Esophagus (tissue), 2 donors: ENCODE measurements around the gene HDAC3. TPM values are rescaled to one million over a fixed set of nuclear protein-coding genes. Genes with fewer than 3 reads are reported as not detected.

Experiments
- H3K27ac ChIP-seq, 2 donors: one replicate each; pipeline ENCODE4 v1.5.1; 2013; ENCODE audit warnings: low read depth in 2 of 2, mild to moderate bottlenecking in 2 of 2, inconsistent platforms in 1 of 2, low read length in 1 of 2, moderate library complexity in 1 of 2
- H3K27me3 ChIP-seq, 2 donors: one replicate each; pipeline ENCODE4 v1.6.1; 2013; ENCODE audit warnings: low read length in 2 of 2, control low read depth in 1 of 2, mild to moderate bottlenecking in 1 of 2; ENCODE audit not compliant: insufficient read depth in 2 of 2, control insufficient read depth in 1 of 2
- H3K36me3 ChIP-seq, 2 donors: one replicate each; pipeline ENCODE4 v1.6.1; 2013; ENCODE audit warnings: low read length in 1 of 2; ENCODE audit not compliant: control insufficient read depth in 2 of 2, insufficient read depth in 2 of 2
- H3K4me1 ChIP-seq, 2 donors: one replicate each; pipeline ENCODE4 v1.6.1; 2013; ENCODE audit warnings: low read length in 1 of 2; ENCODE audit not compliant: control insufficient read depth in 2 of 2, insufficient read depth in 2 of 2
- H3K4me3 ChIP-seq, 2 donors: one replicate each; pipeline ENCODE4 v1.5.1; 2013; ENCODE audit warnings: low read length in 2 of 2, mild to moderate bottlenecking in 2 of 2, low read depth in 1 of 2, moderate library complexity in 1 of 2
- H3K9me3 ChIP-seq, 2 donors: one replicate each; pipeline ENCODE4 v1.6.1; 2013; ENCODE audit warnings: mild to moderate bottlenecking in 2 of 2, low read depth in 1 of 2, low read length in 1 of 2, moderate library complexity in 1 of 2; ENCODE audit not compliant: control insufficient read depth in 2 of 2, insufficient read depth in 1 of 2
- WGBS, 2 donors: extraction: QIAGEN DNeasy Blood & Tissue Kit; methylation state at CpG; one replicate each; pipeline ENCODE4 v1.1.7; 2013; 5-methylcytosine and 5-hydroxymethylcytosine counted together
- polyA plus RNA-seq, 2 donors: library from polyadenylated mRNA; stranded (reverse); fragments of 200-250 nt; gene quantifications; one replicate each; pipeline ENCODE4 v1.2.3, GENCODE V29; 2013
- donor health status: healthy with polysubstance abuse.
- donor health status: Bipolar disorder and iron deficiency.

HDAC3 gene
- 10 to 100 TPM; 38.9 to 46.3 TPM for polyA plus RNA-seq

DNA sequence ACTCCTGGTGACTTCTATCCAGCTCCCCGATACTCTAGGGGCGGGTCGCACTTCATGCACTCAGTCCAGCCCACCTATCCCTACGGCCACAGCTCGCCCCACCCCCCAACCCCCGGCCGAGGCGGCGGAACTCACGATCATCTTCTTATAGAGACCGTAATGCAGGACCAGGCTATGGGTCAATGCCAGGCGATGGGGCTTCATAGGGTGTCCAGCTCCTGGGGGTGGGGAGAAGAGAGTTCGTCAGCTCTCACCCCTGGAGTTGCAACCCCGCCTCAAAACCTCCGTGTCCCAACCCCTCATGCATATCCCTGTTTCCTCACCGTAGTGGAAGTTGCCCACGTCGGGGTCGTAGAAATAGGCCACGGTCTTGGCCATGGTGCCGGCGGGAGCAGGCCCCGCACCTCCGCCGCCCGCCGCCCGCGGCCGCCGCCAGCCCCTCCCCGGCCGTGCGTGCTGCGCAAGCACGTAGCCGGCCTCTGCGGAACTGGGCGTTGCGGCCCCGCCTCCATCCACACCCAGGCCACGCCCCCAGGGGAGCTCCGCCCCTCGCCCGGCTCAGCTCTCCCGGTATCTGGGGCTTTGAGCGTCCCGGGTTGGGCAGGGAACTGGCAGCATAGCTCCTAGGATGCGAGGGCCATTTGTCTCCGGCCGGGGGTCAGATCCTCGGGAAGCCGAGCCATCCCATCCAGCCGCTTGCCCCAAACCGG, at the start of gene HDAC3, which contains the start of gene RELL2:
HDAC3 (minus strand) TSS at position 437 of the 710 bp plus-strand sequence; CDS start at position 378, 59 bp downstream.
RELL2 (plus strand) TSS at position 585 of the 710 bp plus-strand sequence. CDS start 1,229 bp downstream, outside the sequence.
- Histone ChIP-seq H3K4me3 (peak within 1 kb of the TSS; percentile 84 to 96), H3K27ac (peak within 1 kb of the TSS; percentile 65 to 94), H3K9me3 (no peaks in the 10 kb centered on the region), H3K4me1 (peaks cover 4 to 13% of the 10 kb centered on the region in 2 donors), H3K27me3 (no peaks in the 10 kb centered on the region), H3K36me3 (peaks cover 0 to 4% of the 10 kb centered on the region in 2 donors)
- WGBS, 2 donors = 0 to 1% methylated on average over 55 of the region's 55 CpGs

DNA sequence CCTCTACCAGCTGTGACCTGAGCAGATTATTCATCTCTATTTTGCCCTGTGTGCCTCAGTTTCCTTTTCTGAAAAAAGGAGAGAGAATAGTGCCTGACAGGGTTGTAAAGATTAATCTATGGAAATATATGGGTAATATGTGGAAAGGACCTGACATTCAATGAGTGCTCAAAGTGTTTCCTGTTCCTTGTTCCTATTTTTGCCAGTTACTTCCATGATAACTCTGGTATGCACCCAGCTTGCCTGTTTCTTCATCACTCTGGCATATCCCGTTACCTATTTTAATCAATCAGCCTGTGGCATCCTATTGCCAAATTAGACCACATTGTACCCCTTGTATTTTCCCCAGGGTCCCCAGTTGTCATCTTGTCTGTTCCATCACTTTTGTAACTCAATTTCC, 48.9 kb upstream of the HDAC3 start:
- H3K27ac ChIP-seq = no peak overlapping the region
- 73 to 90% methylated on average over 1 of the region's 1 CpG for WGBS, 2 donors
- no peak overlapping the region for H3K4me3 ChIP-seq
- H3K9me3 ChIP-seq = no peaks in the 10 kb centered on the region
- H3K27me3 ChIP-seq = no peaks in the 10 kb centered on the region
- H3K36me3 ChIP-seq = no peaks in the 10 kb centered on the region
- H3K4me1 ChIP-seq = peaks cover 4 to 11% of the 10 kb centered on the region in 2 donors

DNA sequence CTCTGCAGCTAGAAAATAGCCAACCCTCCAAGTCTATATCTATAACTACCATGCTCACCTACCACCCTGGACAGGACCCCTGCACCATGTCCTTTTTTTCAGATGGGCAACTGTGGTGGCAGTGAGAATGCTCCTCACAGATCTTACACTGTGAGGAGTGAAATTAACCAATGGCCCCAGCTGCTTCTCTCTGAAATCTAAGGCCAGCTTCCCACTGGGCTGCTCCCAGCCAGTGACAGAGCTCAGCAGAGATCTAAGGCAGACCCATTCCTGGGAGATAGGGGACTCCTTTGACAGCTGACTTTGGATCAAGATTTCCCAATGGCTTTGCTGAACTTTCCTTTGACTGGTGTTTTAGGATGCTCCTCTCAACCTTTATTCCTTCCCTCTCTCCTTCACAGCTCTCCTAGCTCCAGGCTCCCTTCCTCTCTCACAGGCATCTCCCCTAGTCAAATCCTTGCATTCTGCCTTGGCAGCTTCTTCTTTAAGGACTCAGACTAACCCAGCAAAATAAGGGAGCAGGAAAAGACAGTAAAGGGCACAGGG, 47.0 kb upstream of the HDAC3 start:
- Histone ChIP-seq H3K27me3 (no peaks in the 10 kb centered on the region), H3K36me3 (no peaks in the 10 kb centered on the region), H3K4me3 (no peak overlapping the region), H3K9me3 (no peaks in the 10 kb centered on the region), H3K27ac (no peak overlapping the region), H3K4me1 (peaks cover 4 to 11% of the 10 kb centered on the region in 2 donors)

DNA sequence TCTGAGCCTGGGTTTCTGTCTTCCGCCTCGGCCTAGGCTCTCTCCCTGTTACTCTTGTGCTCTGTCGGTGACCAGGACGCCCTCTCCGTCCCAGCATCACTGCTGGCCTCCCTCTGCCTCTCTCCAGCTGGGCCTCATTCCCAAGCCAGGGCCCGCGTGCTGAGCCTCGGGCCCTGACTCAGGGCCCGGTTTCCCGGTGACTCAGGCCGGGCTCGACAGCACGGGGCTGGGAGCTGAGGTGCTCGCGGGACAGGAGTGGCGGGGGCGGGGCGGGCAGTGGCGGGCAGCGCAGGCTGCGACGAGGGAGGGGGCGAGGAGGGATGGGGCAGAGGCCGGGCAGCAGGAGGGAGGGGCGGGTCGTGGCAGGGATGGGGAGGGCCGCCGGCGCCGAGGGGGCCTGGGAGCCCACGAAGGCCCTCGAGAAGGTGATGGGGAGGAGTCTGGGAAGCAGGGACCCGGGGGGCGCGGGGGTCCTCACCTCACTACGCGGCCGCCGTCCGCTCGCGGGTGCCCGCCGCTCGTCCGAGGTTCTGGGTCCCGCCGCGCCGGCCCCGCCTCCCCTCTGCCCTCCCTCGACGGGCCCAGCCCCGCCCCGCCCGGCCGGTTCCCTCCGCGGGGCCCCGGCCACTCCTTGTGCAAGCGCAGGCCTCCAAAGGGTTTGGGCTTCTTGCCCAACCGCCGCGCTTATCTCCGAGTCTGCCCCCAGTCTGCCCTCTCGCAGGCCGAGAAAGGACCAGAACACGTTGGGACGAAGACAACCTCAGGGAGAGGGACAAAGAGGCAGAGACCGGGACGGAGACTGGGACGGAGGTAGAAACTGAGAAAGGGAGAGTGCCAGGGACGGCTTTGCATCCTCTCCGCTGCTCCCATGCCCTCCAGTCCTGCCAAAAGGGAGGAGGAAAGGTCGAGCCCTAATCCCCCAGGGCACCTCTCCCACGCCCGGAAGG, 45.3 kb upstream of the HDAC3 start, which contains the start of gene ARAP3:
ARAP3 (minus strand) TSS at position 536 of the 947 bp plus-strand sequence. CDS start 1,744 bp downstream, outside the sequence.
- WGBS, 2 donors = 4 to 5% methylated on average over 55 to 77 of the region's 77 CpGs
- H3K4me3 ChIP-seq = peak within 1 kb of the TSS; percentile 42 to 51
- no peaks in the 10 kb centered on the region for H3K27me3 ChIP-seq
- H3K27ac ChIP-seq = peak within 1 kb of the TSS; percentile 62 to 81
- no peaks in the 10 kb centered on the region for H3K36me3 ChIP-seq
- H3K9me3 ChIP-seq = no peaks in the 10 kb centered on the region
- peaks cover 4 to 11% of the 10 kb centered on the region in 2 donors for H3K4me1 ChIP-seq

DNA sequence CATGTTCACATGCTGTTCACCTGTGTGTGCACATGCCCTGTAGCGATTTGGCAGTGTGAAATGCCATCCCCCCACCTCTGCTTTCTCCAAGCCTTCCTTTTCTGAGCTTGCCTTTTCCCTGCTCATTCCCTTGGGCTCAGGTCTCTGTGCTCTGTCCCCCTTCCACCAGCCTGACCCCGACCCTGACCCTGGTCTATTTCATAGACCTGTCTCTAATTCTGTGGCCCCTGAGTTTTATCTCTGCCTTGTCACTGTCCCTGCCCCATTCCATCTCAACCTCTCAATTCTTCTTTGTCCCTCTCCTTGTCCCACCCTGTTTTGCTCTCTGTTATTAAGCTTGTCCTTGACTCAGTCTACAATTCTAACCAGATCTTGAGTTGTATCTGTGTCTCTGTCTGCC, 44.6 kb upstream of the HDAC3 start:
- Histone ChIP-seq H3K4me1 (peaks cover 4 to 11% of the 10 kb centered on the region in 2 donors), H3K27me3 (no peaks in the 10 kb centered on the region), H3K27ac (peak overlapping the region; percentile 43 to 61), H3K36me3 (no peaks in the 10 kb centered on the region), H3K4me3 (peak overlapping the region in 1 of 2 donors; percentile 17), H3K9me3 (no peaks in the 10 kb centered on the region)
- WGBS, 2 donors = 64 to 72% methylated on average over 2 of the region's 2 CpGs

DNA sequence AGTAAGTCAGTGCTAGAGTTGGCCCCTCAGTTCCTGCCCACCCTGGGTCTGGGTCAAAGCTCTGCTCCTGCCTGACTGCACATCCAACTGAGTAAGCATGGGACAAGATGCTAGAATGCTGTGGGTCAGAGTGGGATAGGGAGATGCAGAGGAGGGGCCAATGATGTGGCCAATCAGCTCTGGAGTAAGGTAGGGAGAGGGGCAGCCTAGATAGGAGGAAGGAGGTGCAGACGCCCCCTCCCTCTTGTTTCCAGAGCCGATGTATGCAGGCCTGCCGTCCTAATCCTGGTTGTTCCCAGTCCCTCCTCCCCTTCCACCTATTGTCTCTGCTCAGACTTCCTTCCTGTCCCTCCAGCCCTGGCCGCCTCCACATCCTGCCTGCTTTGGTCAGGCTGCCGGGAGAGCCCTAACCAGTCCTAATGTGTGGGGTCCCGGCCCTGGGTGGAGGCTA, 44.1 kb upstream of the HDAC3 start:
- Histone ChIP-seq H3K27me3 (no peaks in the 10 kb centered on the region), H3K4me3 (no peak overlapping the region), H3K9me3 (no peaks in the 10 kb centered on the region), H3K27ac (peak overlapping the region; percentile 8 to 43), H3K36me3 (no peaks in the 10 kb centered on the region), H3K4me1 (peaks cover 4 to 11% of the 10 kb centered on the region in 2 donors)
- 57 to 75% methylated on average over 5 to 6 of the region's 6 CpGs for WGBS, 2 donors

DNA sequence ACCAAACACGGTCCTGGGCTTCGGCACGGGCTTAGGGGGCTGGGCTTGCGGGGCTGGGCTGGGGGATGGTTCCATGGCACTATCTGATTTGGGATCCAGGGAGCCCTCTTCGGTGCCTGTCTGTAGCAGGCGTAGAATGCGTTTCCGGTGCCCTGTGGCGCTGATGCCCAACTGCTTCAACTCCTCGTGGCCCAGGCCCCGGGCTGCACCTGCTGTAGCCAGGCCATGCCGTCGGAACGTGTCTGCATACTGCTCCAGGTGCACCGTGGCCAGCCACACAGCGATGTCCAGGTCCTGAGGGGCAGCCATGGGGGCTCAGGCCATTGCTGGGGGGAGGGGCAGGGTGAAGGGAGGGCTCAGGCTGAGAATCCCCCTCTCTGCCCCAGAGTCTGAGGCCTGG, 43.5 kb upstream of the HDAC3 start:
- Histone ChIP-seq H3K27me3 (no peaks in the 10 kb centered on the region), H3K27ac (no peak overlapping the region), H3K36me3 (no peaks in the 10 kb centered on the region), H3K4me1 (peaks cover 4 to 11% of the 10 kb centered on the region in 2 donors), H3K4me3 (no peak overlapping the region), H3K9me3 (no peaks in the 10 kb centered on the region)
- WGBS, 2 donors = 86 to 90% methylated on average over 16 of the region's 16 CpGs

DNA sequence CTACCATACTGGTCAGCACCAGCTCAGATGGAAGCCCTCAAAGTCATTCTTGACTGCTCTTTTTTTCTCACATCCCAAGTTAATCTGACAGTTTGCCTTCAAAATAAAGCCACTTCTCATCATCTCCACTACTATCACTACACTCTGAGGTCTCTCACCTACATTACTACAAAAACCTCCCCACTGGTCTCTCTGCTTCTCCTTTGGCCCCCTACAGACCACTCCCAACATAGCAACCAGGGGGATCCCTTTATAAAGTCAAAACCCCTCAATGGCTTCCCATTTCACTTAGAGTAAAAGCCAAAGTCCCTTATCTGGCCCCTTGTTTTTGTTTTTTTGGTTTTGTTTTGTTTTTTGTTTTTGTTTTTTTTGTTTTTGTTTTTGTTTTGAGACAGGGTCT, 40.8 kb upstream of the HDAC3 start:
- Histone ChIP-seq H3K27ac (no peak overlapping the region), H3K4me3 (no peak overlapping the region), H3K9me3 (no peaks in the 10 kb centered on the region), H3K36me3 (no peaks in the 10 kb centered on the region), H3K4me1 (peaks cover 4 to 10% of the 10 kb centered on the region in 2 donors), H3K27me3 (no peaks in the 10 kb centered on the region)

DNA sequence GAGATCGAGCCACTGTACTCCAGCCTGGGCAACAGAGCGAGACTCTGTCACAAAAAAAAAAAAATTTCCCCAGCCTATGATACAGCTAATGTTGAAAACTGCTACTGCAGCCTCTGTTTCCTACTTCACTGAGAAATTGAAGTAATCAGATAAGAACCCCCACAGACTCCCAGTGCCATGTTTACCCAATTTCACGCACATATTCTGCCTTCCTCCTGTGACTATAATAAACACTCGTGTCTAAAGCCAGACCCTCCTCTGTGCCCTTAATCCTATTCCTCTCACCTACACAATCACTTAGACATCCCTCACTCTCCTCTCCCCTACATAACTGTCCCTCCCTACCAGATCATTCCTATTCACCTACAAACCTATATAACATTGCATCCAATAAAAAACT, 39.0 kb upstream of the HDAC3 start:
- H3K9me3 ChIP-seq = no peaks in the 10 kb centered on the region
- H3K36me3 ChIP-seq = no peaks in the 10 kb centered on the region
- WGBS, 2 donors = 86 to 91% methylated on average over 4 of the region's 4 CpGs
- no peak overlapping the region for H3K4me3 ChIP-seq
- H3K27me3 ChIP-seq = no peaks in the 10 kb centered on the region
- no peaks in the 10 kb centered on the region for H3K4me1 ChIP-seq
- H3K27ac ChIP-seq = no peak overlapping the region
